Fibroblast of skin of left biceps (primary cell): ENCODE results near the gene NT5C3A.
A peak's percentile ranks its signal among the peaks of the same experiment; 100 is the strongest.
"Not testable (repeated sequence)": the region's sequence is repeated elsewhere in the genome, so short reads cannot be mapped to it uniquely, and the experiment has no call there.

Experiments
- DNase-seq, 2 experiments: peaks; one replicate each; pipeline ENCODE4 v3.0.0-alpha.2; 2013; ENCODE audit warnings: low read depth in 2 of 2

The NT5C3A gene

DNA sequence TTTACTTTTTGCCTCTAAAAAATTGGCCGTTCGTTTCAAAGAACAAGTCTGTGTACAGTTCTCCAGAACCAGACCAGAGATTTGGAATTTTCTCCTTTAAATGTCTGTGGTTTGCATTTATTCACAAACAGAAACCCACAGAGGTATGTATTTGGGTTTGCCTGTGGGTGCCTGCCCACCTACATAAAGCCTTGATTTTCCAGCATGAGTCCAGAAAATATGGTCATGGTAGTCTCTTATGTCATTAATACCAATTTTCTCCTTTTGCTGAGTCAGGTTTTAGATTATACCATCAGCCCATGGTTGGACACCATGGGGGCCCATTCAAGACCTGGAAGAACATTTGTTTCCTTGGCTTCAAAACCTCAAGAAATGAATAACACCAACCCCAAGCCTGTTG, 82.7 kb downstream of the NT5C3A start:
- not testable (repeated sequence) for DNase-seq

DNA sequence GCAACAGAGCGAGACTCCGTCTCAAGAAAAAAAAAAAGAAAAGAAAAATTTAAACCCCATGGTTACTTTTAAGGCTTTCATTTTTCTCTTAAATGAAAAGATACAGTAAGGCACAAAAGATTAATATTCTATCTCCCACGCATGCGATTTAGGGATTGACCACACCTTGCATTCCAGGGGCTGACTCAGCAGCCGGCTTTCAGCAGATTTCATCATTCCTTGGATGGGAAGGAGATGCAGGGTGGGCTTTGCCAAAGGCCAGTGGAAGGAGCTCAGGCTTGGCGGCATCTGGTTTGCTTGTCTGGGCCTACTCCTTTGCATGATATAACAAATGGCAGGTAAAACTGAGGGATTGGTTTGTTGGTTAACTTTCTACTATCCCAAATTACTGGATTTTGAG, 83.3 kb downstream of the NT5C3A start:
- DNase-seq = peak; percentile 88 to 91

DNA sequence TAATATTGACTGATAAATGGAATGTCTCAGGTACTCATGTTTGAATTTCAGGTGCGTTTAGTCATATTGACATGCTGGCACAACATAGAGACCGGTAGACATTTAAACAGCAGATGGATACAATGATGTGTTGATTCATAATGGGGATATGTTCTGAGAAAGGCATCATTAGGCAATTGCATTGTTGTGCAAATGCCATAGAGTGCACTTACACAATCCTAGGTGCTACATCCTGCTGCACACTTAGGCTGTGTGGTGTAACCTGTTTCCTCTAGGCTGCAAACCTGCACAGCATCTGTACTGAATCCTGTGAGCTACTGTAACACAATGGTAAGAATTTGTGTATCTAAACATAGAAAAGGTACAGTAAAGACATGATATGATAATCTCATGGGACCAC, 85.4 kb downstream of the NT5C3A start:
- not testable (repeated sequence) for DNase-seq

DNA sequence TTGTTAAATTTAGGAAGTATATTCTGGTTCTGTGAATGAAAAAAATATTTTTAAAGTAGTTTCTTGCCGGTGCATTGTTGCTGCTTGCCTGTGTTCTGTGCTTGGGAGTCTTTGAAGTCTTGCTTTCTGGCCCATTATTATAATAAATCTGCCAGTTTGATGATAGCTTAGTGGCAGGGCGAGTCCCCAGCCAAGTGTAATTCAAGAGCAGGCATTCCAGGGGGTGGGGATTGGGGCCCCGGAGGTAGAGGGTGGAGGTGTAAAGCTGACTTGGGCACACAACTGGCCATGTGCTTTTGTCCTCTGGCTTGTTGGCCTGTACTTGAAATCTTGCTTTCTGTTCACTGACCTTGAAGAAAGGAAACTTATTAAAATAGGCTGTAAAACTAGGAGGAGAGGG, 90.6 kb downstream of the NT5C3A start:
- DNase-seq = not testable (repeated sequence)

GRCh38 chr7:32967268-32967582, 95.4 kb downstream of the NT5C3A start:
- not testable (repeated sequence) for DNase-seq

GRCh38 chr7:32966489-32967267, 95.9 kb downstream of the NT5C3A start:
- DNase-seq = not testable (repeated sequence)

- DNase-seq = not testable (repeated sequence)
Observed at GRCh38 chr7:32964461-32965159, 98.0 kb downstream of the NT5C3A start.
